NCI-H460 (cell line): ENCODE measurements around the gene PRRC1. TPM values are rescaled to one million over a fixed set of nuclear protein-coding genes. Genes with fewer than 3 reads are reported as not detected.

Experiments
- DNase-seq: peaks from one replicate; pipeline ENCODE4 v3.0.0-alpha.2; 2016; ENCODE audit warnings: low read depth; ENCODE audit errors: extremely low read depth
- polyA plus RNA-seq: library from polyadenylated mRNA; depleted of rRNA; stranded (reverse); fragments of >200 nt; gene quantifications from 2 replicates; pipeline ENCODE4 v1.2.3, GENCODE V29; 2014; cell fraction: nucleus; rRNA removed
- total RNA-seq: library from RNA; depleted of rRNA; stranded (reverse); fragments of >200 nt; shearing (Covaris generic); gene quantifications from 2 replicates; pipeline ENCODE4 v1.2.3, GENCODE V29; 2014; rRNA removed

Gene PRRC1
- total RNA-seq = 48.4 and 57.8 TPM in 2 replicates
- 26.1 and 49.9 TPM in 2 replicates for polyA plus RNA-seq

DNA sequence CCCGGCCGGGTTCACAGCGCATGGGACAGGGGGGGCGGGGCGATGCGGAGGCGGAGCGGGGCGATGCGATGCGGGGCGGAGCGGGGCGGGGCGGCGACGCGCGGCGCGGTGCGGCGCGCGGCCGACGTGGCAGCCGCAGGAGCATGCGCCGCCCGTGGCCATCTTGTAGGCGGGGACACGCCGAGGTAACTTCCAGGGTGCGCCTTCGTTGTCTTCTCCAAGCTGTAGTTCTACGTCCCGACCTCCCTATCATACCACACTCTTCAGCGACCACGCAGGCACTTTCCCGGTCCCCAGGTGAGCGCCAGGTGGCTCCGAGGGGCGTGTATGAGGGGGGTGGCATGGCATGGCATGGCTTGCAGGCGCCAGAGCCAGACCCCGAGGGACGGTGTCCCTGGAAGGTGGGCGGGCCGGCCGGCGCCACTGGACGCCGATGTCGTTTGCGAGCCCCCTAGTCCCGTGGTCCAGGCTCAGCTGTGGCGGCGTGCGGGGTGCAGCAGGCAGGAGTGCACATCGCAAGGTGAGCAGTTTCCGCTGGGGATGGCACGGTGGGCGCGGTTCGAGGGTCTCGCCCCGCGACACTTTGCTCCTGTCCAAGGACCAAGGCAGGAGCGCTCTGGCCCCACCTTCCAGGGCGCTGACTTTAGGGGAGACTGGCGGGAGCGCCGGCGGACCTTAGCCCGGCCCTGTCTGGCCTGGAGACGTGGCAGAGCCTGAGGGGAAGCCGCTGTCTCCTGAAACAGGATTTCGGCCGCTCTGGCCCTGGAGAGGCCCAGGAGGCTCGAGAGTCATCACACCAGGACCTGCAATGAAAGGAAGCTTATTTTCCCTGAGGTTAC, at the start of gene PRRC1:
Gene PRRC1, plus strand, starts transcription at position 161 of the 839 bp plus-strand sequence. CDS start 5,840 bp downstream, outside the sequence.
- peak; percentile 77 for DNase-seq

DNA sequence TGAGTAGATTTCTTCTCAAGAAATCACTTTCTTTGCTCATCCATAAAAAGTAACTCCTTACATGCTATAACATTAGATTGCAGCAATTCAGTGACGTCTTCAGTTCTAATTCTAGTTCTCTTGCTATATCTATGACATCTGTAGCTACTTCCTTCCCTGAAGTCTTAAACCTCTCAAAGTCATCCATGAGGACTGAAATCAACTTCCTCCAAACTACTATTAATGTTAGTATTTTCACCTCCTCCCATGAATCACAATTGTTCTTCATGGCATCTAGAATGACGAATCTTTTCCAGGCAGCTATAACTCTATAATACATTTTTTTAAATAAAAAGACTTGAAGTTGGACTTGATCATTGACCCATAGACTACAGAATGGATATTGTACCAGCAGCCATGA, 46.2 kb upstream of the PRRC1 start:
- no peak for DNase-seq

DNA sequence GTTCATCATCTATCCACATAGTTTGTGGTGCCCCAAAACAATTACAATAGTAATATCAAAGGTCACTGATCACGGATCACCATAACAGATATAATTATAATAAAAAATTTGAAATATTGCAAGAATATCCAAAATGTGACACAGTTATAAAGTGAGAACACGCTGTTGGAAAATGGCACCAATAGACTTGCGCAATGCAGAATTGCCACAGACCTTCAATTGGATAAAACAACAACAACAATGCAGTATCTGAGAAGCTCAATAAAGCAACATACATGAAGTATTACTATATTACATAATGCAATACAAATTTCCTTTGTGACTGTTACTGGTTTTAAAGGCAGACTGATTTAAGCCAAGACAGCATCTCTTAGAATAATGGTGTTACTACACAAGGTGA, 44.7 kb upstream of the PRRC1 start:
- no peak for DNase-seq

DNA sequence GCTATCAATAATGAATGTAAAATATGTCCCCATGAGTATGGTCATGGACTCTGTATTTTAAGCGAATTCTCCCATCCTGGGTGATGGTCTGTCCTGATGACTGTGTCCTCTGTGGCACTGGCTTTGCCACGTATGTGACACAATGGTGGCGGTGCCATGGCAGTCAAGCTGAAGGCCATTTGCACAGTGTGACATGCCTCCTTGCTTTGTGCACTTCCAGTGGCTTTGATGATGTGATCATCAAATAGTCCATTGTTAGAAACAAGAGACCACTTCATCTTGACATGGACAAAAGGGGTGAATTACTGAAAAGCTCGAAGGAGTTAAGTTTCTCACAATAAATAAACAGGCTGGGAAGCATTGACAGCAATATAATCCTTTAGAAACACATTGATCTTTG, 31.0 kb upstream of the PRRC1 start:
- DNase-seq = no peak

DNA sequence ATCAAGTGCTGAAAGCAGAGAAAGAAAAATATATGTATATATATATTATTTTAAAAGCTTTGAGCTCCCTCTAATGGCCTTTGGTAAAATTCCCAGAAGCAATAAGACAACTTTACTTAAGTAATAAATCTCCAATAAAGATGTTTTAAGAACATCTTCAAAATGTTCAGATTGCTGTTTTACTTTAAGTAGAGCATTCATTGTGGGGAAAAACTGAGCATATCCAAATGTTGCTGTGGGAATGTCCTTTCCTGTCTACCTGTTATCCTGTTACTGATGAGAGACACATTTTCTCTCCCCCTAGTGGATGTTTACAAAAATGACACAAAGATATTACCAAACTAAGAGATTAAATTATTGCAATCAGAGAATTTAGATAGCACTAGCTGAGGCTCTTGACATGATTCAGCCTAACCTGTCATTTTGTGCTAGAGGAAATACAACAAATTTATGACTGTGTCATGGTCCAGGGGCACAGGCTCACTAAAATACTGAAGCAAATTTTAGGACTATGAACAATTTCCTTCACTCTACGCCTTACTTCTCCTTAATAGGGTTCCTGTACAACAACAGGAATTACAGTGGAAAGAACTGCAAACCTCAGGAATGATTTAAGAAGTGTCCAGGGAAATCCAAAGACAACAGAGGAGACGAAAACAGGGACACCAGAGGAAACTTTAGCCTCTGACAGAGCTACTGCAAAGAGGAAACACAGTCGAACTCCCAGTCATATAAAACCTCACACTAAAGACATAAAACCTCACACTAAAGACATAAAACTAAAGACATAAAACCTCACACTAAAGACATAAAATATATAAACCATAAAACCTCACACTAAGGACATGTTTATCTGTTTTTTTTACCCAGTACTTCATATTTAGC, 24.3 kb upstream of the PRRC1 start:
- peak; percentile 53 for DNase-seq

DNA sequence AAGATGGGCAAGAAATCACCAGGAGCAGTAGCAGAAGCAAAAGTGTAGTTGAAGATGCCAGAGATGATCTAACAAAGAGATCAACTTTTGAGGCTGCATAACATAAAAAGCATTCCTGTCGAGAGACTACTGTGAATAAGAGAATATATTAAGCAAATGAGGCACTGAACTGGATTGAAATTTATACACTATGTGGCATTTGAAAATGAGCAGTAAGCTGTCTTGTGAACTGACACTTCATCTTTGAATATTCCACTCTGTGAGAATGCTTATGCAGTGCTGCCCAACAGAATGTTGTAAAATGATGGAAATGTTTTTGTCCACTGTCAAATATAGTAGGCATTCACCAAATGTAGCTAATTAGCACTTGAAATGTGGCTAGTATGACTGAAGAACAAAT, 18.9 kb upstream of the PRRC1 start:
- no peak for DNase-seq

DNA sequence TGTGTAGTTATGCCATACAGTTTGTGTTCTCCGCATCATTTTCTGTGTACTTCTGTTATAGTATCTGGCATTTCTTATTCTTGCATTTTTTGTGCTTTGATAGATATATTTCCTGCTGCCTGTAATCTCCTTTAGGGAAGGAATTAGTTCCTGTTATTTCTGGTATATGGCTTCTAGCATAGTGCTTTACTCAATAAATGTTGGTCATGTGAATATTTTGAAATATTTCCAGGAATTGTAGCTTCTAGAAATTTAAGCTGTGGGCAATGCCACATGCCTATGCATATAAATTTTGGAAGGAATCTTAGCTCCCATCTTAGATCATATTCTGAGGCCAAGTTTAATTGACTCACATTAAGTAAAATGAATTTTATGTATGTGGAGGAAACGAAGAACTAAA, 11.5 kb upstream of the PRRC1 start:
- no peak for DNase-seq

DNA sequence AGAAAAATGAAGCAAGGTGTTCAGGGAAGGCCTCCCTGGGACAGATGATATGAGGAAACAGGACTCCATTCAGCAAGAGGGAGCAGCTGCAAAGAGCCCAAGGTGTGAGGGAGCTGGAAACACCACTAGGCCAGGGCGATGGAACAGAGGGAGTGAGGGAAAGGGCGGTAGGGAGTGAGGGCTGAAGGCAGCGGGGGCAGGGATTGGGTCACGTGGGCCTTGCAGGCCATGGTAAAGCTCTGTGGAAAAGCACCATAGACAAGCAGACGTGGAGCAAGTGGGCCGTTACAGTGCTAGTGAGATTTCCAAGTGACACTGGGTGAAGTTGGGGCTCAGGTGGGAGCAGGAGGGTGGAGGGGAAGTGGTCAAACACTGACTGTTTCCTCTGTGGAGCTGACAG, 10.8 kb upstream of the PRRC1 start:
- DNase-seq = no peak

DNA sequence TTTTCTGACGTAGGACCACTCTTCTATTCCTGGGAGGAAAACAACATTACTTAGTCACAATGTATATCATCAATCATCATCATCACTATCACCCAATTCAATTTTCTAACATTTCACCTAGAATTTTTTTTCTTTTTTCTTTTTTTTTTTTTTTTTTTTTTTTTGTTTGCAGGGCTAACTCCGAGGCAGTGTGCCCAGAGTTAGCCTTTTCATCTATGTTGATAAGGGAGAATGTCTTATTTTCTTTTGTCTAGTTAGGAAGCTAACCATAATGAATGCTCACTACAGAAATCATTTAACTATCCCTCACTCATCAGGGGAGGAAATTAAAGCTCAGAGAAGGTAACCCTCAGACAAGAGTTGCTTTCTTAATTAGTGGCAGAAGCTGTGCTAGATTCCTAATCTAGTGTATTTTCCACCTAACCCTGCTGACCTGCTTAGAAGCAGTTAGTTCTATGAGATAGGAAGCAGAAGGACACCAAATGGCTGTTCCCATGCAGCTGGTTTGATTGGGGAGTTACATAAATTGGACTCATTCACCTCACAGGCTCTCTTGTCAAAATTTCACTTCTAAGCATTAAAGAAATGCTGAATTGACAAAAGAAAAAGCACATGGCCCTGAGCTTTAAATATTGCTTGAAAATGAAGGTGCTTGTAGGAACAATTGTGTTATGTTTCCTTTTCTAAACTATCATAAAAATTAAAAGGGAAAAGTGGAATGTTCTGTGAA, 8.6 kb upstream of the PRRC1 start:
- DNase-seq = no peak

DNA sequence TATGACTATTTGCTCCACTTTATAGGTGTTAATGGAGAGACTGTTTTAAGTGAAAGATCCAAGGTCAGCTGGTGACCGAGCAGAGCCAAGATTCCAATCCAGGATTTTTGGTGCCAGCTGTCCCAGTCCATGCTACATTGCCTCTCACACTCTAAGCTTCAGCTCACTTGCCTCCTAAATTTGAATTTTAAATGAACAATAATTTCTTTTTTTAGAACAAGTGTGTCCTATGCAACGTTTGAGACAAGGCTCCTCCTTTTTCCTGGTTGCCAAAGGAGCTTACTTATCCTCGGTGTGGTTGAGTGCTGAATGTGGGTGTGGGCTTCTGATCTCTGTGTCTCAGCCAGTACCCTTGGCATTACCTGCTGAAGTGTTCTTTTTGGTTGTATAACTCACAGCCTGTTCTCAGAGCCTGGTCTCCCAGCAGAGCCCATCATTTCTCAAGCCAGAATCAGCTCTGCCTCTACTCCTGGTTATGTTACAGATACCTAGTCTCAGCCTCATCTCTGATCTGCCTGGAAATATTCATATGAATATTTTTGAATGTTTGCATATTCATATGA, 4.0 kb upstream of the PRRC1 start:
- DNase-seq = no peak

DNA sequence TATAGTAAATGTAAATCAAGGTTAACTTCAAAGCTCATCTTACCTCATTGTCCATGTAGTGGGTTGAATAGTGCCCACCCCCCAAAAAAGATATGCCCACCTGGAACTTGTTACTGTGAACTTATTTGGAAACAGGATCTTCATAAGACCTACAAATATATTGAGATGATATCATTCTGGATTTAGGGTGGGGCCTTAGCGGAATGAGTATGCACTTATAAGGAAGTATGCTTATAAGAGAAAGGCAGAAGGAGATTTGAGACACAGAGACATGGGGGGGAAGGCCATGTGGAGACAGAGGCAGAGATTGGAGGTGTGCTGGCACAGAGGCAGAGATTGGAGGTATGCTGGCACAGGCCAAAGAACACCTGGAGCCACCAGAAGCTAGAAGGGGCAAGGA, 2.6 kb upstream of the PRRC1 start:
- DNase-seq = no peak

DNA sequence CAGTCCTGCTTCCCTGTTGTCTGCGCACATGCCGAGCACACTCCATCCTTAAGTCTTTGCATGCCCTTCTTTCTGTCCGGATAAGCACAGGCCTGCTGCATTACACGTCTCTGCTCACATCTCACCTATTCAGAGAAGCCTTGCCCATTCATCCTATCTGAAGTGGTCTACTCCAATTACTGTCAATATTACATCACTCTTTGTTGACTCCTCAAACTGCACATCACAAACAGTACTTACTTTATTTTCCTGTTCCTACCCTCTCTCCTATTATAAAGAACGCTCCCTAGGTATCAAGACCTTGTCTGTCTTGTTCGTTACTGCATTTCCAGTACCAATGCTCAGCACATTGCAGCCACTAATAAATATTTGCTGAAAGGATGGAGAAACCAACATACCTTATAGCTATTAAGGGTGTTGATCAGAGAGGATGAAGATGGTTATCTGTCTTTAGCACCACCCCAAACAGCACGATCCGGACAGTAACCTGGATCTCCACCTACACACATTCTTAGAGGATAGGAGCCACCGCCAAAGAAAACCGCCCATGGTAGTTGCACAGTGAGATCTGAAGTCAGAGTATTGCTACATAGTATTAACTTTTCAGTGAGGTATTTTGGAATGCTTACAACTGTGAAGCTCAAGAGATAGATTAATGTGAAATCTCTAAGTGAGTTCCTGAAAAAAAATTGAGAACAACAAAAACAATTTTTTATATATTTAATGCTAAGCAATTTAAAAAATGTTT, 1.6 kb upstream of the PRRC1 start:
- no peak for DNase-seq

DNA sequence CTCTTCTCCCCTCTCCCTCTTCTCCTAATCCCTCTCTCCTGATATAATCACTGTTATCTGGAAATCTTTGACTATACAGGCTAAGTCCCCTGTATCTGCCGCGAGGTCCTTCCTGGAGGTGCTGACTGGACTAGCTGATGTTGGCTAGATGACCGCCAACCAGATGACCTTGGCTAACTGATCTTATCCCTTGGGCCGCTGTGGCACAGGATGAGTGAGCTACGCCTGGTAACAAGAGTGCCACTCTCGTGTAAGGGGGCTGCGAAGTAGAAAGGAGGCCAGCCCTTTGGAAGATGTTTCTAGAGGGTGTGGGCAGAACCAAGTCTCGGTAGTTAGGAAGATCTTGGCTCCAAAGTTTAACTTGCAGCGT, 345 bp upstream of the PRRC1 start:
- DNase-seq = peak; percentile 36

DNA sequence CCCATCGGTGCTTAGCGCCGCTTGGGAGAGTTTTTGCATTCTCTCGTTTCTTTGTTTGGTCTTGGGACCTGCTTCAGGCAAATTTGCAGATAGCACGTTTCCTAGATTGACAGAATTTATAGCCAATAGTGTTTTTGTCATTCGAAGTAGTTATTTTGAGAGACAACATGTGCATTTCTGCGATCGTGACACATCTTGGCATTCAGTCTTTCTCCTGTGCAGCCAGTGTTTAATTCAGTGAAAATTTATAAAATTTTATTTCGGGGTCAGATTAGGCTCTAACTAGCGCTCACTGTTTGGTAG, 830 bp downstream of the PRRC1 start:
- peak; percentile 8 for DNase-seq

DNA sequence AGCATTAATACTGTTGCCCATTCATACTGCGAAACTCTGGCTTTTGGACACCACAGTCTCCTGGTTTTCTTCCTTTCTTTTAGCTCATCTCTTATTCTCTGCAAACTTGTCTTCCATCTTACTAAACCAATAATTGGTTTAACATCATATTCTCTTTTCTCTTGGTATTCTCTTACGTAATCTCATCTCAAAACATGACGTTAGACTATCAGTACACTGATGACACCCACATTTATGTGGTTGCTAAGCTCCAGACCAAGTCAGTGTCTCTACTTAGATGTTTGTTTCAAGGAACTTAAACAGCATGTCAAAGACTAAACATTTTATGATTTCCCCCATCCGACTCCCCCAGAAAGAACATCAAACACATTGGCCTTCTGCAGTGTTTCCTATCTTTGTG, 2.1 kb downstream of the PRRC1 start:
- DNase-seq = no peak

DNA sequence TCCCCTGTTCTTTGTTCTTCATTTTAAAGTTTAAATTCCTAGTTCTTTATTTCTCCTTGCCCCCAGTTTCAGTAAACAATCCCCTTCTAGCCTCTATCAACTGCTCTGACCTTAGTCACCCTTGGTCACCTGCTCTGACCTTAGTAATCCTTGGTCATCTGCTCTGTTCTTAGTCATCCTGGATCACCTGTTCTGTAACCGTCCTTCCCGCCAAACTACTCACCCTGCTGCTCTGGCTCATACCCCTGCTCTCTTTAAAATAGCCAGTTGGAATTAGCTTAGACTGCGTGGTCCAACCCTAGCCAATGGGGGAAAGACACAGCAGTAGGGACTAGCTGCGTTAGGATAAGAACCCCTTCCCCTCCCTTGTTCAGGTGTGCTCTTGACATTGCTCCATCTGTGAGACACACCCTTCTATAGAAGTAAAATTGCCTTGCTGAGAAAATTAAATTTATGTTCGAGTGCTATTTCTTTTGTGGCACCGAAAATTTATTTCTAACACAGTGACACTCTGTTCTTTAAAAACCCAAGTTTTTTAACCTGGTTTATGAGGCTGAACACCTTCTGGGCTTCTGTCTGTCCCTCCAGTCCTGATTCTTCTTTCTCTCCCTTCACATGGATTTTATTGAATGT, 3.8 kb downstream of the PRRC1 start:
- DNase-seq = no peak

DNA sequence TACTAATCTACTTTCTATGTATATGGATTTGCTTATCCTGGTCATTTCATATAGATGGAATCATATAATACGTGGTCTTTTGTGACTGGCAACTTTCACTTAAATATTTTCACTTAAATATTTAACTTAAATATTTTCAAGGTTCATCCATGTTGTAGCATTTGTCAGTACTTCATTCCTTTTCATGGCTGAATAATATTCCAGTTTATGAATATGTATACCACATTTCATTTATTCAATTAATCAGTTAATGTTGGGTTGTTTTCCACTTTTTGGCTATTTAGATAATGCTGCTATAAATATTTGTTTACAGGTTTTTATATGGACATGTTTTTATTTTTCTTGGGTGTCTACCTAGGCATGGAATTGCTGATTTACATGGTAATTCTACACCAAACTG, 7.7 kb downstream of the PRRC1 start:
- no peak for DNase-seq

DNA sequence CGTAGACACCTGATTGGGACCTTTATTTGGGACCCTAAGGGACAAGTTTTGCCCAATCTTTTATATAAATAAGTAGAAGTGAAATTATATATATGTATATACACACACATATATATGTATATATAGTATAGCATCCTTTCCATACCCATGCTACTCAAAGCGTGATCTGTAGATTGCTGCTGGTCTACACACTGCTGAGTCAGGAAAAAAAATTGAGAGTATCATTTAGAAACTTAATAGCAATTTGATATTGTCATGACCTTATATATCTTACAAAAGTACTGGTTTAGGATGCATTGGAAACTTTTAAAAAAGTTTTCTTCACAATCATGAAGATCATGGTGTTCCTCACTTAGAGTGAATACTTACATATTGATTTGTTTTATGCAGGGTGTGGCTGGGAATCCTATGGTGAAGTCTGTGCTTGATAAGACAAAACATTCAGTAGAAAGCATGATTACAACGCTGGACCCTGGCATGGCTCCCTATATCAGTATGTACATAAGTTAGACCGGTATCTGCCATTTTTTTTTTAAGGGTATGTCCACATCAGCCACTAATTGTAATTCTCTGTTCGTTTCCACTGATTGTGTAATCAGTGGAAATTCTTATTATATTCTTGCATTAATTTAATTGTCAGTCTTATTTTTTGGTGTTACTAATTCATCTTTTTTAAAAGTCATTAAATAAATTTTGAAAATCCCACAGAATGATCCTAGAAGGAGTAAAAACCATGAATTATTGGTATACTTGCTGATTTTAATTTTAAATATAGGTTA, 12.7 kb downstream of the PRRC1 start:
- DNase-seq = no peak

DNA sequence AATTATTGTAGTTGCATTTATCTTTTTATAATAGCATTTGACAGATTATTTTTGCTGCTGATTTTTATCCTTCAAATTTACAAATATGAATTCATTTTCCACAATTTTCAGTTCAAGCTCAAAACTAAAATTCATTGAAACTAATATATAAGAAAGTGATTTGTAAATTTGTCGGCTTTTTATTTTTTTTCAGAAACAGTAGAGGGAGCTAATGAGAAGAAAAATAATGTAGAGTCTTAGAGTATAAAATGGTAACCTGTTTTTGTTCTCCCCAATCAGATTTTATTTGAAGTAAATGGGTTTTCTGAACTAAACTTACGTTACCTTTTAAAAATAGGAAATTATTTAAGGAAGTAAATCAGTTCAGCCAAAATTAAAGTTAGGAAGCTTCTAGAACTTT, 19.2 kb downstream of the PRRC1 start:
- no peak for DNase-seq
